HPDE6-E6E7 (cell line): ENCODE data around the gene C1QTNF1.

Experiments used
- DNase-seq: peaks from one replicate; pipeline ENCODE4 v3.0.0; 2011; ENCODE audit warnings: missing footprints; ENCODE audit errors: extremely low spot score

The C1QTNF1 gene

GRCh38 chr17:78992542-78993212 lies 31.3 kb upstream of the C1QTNF1 start:
- DNase-seq: no peak

DNA sequence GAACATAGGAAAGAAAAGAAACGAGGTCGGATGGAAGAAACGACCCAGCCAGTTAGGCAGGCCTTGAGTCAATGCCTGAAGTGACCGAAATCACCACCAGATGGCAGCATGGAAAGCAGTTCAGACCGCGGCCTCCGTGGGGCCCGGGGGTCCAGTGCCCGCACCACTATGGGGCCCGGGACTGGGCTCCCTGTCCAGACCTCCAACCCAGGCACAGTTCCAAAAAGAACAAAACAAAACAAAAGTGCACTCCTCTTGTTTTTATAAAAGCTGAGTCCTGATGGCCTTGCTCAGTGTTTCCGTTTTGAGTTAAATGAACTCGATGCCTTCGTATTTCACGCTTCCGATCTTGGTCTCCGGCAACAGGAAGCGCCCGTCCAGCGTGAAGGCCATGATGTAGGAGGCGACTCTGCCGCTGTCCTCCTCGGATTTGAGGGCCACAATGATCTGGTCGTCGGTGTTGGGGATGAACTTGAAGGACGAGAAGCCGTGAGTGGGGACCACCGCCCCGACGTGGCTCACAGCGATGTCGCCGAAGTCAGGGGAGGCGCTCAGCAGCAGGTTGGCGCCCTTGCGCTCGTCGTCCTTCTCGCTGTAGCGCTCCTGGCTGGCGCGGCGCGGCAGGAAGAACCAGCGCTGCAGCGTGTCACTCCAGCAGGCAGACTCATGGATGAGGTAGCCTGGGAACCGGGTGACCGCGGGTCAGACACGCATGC lies 30.6 kb upstream of the C1QTNF1 start:
- DNase-seq: no peak

DNA sequence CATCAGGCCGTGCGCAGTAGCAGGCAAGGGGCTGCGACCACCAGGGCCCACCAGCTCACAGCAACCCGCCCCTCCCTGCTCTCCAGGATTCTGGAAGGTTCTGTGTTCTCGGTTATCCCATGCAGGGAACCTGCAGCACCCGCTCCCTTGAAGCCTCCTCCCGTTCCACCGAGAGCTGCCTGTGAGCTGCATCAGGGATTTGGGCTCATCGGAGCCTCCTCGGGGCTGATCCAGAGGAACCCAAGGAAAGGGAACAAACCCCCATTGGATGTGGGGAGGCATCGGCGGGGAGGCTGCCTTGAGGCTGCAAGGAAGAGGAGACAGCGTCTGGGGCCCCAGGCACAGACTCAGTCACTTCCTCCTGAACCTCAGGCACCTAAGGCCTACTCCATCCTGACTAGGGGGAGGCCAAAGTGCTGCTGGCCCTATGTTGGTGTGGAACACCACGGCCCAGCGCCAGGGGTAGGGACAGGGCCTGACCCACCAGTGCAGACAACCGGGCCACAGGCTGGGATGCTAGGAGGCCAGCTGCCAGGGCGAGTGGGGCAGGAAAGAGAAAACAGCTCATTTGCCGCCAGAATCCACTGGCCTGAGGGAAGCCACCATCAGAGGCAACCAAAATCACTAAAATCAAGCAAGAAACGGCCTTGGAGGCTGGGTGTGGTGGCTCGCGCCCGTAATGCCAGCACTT lies 29.8 kb upstream of the C1QTNF1 start:
- DNase-seq: no peak

- DNase-seq: no peak
Observed at GRCh38 chr17:78995022-78995760, 28.8 kb upstream of the C1QTNF1 start.

DNA sequence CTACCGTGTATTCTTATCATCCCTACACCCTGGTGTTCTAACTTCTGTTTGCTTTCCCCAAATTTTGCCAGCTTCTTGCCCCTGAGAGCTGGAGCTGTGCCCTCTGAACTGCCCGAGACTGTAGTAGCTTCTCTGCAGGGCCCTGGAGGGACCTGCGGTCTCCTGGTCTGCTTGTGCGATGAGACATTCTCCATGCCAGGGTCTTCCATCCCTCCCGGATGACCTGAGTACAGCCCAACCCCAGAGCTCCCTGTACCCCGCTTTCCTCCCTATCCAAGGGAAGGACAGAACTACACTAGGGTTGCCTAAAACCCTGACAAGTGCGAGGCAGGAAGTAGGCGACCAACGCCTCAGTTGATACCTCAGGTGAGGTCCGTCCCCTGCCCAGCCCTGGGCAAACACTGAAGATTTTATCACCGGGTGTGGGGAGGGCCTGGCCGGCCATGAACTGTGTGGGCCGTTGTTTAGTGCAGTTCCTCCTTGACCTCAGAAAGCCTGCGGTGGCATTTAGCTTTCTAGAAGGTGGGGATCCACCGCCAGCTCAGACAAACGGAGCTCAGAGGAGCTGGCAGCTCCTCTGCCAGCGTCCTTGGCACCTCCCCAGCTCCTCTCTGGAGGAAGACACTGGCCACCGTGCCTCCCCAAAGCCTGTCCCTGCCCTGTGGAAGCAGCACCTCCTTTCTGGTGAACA lies 28.1 kb upstream of the C1QTNF1 start:
- no peak for DNase-seq

- DNase-seq: no peak
Observed at GRCh38 chr17:78996781-78997201, 27.2 kb upstream of the C1QTNF1 start.

GRCh38 chr17:78997231-78997741 lies 26.7 kb upstream of the C1QTNF1 start:
- DNase-seq: no peak

- no peak for DNase-seq
Observed at GRCh38 chr17:78997881-78998280, 26.1 kb upstream of the C1QTNF1 start.

DNA sequence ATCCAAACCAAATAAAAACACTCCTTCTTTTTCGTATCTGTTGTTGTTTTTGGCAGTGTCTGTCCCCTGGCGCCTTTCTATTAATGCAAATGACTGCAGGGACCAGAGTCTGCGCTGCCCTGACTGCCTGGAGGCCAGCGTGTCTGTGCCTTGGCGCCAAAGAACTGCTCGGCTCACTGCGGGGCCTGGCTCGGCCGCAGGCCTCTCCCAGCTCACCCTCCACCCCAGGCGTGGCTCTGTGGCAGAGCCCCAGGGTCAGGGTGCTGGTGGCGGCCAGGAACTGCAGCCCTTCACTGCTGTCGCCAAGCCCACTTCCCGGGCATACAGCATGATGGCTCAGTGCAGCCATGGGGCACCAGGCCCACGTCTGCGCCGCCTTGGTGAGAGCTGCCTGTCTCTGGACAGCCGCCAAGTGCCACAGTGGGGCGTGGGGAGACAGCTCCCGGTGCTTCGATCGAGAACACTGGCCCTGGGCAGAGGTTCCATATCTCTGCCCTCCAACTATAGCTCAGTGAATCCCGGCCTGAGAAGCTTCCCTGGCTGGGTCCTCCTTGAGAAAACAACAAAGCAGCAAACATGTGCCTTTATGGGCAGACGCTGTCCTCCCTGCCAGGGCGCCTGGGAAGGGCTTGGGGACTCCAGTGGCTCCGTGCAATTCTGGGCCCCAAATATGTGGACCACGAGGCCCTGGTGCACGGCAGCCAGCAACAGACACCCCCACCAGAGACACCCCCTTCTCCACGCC lies 25.5 kb upstream of the C1QTNF1 start:
- no peak for DNase-seq

DNA sequence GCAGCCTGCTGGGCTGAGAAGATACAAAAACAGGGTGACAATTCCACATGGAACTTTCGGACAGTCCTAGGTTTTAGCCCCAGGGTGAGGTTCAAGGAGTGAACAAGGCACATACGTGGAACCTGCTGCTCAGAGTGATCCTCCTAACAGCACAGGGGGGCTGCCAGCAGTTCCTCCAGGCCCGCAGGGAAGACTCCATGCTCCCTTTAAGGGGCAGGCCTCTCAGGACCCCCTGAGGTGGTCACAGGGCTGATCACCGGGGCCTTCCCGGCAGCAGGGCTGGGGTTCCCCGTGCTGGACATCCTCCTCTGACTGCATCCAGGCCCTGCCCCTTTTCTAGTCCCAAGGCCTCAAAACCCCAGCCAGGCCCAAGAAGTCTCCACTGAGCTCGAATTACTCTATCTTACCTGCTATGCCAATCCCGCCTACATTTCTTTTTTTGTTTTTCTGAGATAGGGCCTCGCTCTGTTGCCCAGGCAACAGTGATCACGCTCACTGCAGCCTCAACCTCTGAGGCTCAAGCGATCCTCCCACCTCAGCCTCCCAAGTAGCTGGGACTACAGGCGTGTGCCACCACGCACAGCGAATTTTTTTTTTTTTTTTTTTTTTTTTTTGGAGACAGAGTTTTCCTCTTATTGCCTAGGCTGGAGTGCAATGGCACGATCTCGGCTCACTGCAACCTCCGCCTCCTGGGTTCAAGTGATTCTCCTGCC lies 24.8 kb upstream of the C1QTNF1 start:
- no peak for DNase-seq

DNA sequence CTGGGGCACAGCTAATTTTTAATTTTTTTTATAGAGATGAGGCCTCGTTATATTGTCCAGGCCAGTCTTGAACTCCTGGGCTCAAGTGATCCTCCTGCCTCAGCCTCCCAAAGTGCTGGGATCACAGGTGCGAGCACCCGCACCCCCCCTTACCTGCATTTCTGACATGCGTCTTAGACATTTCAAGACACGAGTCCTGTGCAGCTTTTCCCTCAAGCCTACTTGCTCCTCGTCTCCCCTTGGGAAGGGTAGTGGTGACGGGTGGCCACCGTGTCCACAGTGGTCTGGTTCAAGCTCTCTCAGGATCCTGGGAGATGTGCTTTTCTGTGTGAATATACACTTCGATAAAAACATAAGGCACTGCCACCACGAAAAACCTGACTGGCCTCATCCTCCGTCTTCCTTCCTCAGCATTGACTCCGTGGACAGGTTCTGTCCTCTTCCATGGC lies 24.0 kb upstream of the C1QTNF1 start:
- no peak for DNase-seq

GRCh38 chr17:79000396-79001189 lies 23.4 kb upstream of the C1QTNF1 start:
- DNase-seq: no peak

- no peak for DNase-seq
Observed at GRCh38 chr17:79001190-79002020, 22.6 kb upstream of the C1QTNF1 start.

DNA sequence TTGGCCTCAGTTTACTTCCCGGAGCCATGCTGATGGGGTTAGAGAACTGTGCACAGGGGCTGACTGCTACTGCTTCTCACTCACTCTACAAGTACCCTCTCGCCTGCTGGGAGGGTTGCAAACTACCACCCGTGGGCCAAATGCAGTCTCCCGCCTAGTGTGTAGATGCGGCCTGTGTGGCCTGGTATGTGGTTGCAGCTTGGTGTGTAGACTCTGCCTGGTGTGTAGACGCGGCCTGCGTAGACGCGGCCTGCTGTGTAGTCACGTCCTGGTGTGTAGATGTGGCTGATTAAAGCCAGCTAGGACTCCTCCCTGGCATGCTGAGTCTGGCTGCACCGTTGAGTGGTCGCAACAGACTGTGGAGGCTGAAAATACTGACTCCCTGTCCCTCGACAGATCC lies 21.7 kb upstream of the C1QTNF1 start:
- DNase-seq: no peak

GRCh38 chr17:79002796-79003593 lies 21.0 kb upstream of the C1QTNF1 start:
- DNase-seq: no peak

DNA sequence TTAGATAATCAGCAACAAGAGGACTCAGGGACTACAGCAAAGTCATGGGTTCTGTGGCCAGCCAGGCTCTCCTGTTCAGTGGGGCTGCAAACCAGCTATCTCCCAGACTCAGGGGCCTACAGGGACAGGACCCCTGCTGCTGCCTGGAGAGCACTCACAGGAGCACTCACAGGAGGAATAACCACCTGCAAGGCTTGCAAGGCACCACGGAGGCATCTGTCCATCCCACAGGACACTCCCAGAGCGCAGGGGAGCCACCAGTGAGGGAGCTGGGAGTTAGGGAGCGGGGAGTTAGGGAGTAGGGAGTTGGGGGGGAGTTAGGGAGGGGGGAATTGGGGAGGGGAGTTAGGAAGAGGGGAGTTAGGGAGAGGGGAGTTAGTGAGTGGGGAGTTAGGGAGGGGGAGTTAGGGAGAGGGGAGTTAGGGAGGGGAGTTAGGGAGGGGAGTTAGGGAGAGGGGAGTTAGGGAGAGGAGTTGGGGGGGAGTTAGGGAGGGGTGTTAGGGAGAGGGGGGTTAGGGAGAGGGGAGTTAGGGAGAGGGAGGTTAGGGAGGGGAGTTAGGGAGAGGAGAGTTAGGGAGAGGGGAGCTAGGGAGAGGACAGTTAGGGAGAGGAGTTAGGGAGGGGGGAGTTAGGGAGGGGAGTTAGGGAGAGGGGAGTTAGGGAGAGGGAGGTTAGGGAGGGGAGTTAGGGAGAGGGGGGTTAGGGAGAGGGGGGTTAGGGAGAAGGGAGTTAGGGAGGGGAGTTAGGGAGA lies 20.1 kb upstream of the C1QTNF1 start:
- DNase-seq: no peak
